HG03280 (cell line): ENCODE results near the gene ZNF646.
A peak's percentile ranks its signal among the peaks of the same experiment; 100 is the strongest.

Experiments used
- ATAC-seq: cut with Tn5 transposase; IDR thresholded peaks from one replicate; pipeline ENCODE4 v1.9.1; 2021; ENCODE audit warnings: mild to moderate bottlenecking, moderate library complexity; ENCODE audit not compliant: unreplicated experiment

The ZNF646 gene, protein sequence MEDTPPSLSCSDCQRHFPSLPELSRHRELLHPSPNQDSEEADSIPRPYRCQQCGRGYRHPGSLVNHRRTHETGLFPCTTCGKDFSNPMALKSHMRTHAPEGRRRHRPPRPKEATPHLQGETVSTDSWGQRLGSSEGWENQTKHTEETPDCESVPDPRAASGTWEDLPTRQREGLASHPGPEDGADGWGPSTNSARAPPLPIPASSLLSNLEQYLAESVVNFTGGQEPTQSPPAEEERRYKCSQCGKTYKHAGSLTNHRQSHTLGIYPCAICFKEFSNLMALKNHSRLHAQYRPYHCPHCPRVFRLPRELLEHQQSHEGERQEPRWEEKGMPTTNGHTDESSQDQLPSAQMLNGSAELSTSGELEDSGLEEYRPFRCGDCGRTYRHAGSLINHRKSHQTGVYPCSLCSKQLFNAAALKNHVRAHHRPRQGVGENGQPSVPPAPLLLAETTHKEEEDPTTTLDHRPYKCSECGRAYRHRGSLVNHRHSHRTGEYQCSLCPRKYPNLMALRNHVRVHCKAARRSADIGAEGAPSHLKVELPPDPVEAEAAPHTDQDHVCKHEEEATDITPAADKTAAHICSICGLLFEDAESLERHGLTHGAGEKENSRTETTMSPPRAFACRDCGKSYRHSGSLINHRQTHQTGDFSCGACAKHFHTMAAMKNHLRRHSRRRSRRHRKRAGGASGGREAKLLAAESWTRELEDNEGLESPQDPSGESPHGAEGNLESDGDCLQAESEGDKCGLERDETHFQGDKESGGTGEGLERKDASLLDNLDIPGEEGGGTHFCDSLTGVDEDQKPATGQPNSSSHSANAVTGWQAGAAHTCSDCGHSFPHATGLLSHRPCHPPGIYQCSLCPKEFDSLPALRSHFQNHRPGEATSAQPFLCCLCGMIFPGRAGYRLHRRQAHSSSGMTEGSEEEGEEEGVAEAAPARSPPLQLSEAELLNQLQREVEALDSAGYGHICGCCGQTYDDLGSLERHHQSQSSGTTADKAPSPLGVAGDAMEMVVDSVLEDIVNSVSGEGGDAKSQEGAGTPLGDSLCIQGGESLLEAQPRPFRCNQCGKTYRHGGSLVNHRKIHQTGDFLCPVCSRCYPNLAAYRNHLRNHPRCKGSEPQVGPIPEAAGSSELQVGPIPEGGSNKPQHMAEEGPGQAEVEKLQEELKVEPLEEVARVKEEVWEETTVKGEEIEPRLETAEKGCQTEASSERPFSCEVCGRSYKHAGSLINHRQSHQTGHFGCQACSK (N-terminal part only)

DNA sequence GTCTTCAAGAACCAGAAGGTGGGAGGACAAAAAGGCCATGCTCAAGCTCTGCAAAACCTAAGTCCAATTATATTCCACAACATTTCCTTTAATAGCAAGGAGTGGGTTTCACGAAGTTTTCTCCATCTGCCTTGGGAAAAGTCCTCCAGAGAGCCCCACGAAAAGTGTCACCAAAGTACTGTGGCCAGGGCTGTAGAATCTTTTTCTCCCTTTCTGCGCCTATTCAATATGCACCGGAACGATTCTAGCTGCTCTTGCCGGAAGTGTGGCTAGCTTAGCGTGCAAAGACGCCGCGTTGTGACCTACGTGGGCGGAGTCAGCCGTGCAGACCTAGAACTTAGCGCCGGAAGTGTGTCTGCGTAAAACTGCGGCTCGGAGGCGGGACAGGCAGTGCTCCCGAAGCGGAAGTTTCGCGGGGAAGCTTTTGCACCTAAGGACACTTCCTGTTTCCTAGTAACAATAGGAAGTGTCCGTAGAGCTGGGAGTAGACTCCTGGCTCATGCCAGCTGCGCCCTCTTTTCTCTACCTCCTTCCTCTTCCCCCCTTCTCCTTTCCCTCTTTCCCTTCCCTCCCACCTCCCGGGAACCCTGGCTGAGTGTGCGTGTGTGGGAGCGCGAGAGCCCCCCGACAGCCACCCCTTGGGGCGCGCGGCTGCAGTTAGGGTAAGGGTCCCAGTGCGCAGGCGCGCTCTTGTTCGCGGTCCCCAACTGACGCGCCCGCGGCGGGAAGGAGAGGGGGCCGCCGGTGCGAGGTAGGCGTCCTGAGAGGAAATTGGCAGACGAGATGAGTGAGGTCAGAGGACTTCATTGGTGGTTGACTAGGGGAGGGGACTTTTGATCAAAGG is at the start of gene ZNF646, which contains the start of gene ZNF668:
ZNF646 (plus strand) TSS at position 453 of the 844 bp plus-strand sequence. CDS start 1,903 bp downstream, outside the sequence.
ZNF668 (minus strand) TSS at position 271 of the 844 bp plus-strand sequence. CDS start 9,781 bp downstream, outside the sequence.
- peak; percentile 64 for ATAC-seq

DNA sequence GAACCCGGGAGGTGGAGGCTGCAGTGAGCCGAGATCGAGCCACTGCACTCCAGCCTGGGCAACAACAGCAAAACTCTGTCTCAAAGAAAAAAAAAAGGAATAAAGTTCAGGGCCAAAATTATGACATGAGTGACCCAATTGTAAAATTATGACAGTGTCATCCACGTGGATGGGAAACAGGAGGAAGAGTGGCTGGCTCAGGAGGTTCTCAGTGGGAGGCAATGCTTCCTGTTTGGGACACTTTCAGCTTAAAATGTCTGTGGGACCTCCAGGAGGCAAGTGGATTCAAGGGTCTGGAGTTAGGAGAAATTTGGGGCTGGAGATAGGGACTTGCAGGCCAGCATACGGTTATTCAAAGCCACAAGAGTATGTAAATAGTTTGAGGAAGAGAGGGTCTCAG is 48.9 kb upstream of the ZNF646 start:
- no peak for ATAC-seq

DNA sequence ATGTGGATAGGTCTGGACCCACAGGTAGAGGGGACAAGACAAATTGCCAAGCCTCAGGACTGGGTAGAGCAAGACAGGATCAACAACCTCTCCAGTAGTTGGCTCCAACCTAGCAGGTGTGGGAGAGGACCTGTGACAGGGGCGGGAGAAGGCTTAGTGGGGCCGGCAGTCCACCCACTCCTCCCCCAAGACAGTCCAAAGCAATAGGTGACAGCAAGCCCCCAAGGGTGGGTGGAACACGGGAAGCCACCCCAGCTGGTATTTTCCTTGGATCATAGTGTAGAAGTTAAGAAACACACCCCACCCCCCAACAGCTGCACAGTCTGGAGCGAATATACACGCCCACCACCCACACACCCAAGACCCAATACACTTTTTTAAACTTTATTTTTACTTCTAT is 45.0 kb upstream of the ZNF646 start:
- no peak for ATAC-seq

DNA sequence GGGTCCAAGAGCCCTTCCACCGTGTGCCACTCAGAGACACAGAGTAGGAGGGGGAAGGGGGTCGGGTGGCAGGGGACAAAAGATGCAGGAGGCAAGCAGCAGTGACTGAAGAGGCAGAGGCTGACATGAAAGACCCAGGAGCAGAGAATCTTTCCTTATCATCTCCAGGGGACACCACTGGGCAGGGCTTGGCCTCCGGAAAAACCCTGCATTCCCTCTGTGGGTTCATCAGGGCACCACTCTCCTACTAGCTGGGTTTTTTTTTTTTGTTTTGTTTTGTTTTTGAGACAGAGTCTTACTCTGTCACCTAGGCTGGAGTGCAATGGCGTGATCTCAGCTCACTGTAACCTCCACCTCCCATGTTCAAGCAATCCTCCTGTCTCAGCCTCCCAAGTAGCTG is 42.9 kb upstream of the ZNF646 start:
- no peak for ATAC-seq

DNA sequence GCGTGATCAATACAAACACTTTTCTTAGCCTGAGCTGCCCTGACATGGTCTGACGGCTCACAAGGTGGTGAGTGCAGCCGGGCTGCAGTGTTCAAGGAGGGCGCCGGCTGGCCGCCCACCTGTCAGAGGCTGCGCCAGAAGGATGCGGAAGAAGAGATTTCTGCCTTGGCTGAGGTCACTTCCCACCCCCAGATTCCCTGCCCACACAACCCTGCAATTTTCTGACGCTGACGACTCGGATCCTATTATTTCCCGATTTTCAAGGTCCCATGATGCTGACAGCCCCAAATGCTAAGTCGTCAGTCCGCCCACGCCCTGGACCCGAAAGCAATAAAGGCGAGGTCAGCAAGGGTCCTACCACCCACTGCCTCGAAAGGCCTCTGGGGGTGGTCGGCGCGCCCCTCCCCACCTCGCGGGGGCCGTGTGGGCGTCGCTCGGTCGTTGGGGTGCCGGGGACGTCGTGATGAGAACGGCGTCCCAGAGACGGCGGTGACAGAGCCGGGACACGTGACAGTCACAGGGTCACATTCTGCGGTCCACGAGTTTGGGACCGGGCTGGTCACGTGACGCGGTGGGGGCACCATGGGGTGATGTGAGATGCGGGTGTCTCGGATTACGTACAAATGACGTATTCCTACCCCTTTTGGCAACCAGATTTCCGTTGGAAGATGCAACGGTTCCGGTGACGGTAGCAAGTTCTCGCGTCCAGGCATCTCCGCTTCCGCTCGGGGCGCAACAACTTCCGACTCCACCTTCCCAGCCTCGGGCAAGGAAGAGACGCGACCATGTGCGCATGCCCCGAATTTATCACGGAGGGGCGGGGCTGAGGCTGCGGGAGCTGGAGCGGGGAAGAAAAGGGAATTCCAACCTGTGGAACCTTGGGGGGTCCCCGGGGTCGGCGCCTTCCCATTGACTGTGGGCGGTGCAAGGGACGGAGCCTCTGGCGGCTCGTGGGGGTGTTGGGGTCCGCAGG is 41.2 kb upstream of the ZNF646 start, which contains the start of gene STX4:
STX4 (plus strand) TSS at position 823 of the 973 bp plus-strand sequence. CDS start 248 bp downstream, outside the sequence.
- ATAC-seq = peak; percentile 77

DNA sequence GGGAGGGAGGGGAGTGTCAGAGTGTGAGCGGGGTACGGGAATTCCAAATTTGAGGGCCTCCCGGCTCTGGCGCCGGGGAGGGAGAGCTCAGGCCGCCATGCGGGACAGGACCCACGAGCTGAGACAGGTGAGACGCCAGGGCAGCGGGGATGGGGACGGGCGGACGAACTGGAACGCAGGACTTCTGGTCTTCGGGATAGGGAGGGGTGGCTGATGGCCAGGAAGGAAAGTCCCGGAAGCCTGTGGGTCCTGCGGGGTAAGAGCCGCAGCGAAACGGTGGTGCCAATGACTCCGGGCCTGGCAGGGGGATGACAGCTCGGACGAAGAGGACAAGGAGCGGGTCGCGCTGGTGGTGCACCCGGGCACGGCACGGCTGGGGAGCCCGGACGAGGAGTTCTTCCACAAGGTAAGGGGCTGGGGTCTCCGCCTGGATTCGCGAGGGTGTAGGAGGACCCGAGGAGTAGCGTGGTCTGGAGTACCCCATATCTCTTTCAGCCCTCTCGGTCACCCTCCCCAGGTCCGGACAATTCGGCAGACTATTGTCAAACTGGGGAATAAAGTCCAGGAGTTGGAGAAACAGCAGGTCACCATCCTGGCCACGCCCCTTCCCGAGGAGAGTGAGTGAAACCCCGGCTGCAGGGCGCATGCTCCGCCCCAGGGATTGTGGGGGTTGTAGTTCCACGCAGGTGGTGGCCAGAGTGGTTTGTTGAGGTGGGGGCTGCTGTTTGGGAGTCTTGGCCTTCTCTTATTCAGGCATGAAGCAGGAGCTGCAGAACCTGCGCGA is 40.3 kb upstream of the ZNF646 start:
- ATAC-seq = peak; percentile 36

DNA sequence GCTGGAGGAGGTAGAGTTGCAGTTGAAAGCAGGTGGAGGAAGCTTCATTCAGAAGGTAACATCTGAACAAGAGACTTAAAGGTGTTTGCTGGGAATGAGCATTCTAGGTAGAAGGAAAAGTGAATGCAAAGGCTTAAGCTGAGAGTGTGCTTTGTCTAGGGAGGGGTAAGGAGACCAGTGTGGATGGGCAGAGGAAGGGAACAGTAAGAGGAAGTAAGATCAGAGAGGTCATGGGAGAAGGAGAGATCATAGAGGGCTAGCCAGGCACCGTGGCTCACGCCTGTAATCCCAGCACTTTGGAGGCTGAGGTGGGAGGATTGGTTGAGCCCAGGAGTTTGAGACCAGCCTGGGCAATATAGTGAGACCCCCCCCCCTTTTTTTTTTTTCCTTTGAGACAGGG is 37.5 kb upstream of the ZNF646 start:
- no peak for ATAC-seq

DNA sequence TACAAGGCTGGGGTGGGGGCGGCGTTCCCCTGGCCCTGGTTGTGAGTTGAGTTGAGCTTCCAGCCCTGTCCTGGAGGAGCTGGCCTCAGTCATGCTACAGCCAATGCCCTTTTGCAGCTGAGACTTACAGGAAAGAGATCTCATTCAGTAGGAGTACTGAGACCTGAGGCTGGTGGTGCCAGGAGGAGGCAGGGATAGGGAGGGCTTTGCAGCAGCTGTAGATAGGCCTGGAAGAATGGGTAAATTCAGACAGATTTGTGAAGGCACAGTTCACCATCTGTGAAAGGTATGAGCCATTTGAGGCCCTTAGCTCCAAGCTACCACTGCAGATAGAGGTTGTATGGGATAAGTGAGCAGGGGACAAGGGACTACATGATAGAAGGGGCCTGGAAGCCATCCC is 35.2 kb upstream of the ZNF646 start:
- ATAC-seq = no peak

DNA sequence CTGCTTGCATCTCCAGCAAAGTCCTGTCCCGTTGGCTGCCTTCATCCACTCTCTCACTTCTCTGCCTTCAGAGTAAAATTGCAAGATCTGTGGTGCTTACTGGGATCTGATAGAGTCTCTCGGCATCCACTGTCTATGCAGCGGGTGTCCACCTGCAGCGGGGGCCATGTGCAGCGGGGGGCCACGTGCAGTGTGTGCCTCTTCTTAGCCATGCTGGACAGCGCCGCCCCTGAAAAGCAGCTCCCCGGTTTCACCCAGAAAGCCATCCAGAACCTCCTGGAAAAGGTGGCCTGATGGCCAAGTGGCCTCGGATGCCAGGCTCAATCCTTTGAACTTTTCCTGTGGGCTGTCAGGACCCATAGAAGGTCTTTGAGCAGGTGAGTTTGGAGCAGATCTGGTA is 31.4 kb upstream of the ZNF646 start:
- ATAC-seq = no peak

DNA sequence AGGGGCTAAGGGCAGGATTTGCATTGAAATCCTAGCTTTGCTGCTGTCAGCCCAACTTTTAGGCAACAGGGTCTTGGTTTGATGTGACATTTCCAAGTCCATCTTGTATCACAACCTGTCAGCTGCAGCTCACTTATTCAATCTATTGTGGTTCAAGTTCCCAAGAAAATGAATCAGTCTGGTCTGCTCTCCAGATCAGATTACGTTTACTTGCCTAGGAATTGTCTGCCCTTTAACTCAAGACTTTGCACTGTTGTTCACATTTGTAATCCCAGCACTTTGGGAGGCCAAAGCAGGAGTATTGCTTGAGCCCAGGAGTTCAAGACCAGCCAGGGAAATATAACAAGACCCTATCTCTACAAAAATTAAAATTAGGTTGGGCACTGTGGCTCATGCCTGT is 30.9 kb upstream of the ZNF646 start:
- ATAC-seq = no peak

DNA sequence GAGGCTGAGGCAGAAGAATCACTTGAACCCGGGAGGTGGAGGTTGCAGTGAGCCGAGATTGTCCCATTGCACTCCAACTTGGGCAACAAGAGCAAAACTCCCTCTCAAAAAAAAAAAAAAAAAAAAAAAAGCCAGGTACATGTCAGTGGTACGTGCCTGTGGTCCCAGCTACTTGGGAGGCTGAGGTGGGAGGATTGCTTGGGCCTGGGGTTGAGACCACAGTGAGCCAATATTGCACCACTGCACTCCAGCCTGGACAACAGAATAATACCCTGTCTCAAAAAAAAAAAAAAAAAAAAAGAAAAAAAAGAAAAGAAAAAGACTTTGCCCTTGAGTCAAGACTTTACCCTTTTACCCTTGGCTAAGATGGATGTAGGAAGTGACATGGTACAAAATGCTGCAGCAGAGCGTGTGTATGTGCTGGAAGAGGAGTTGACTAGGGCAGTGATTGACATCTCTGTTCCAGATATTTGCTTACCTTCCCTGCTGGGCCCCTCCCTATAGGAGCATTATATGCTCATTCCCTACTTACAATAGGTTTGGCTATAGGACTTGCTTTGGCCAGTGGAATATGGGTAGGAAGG is 30.2 kb upstream of the ZNF646 start:
- no peak for ATAC-seq

DNA sequence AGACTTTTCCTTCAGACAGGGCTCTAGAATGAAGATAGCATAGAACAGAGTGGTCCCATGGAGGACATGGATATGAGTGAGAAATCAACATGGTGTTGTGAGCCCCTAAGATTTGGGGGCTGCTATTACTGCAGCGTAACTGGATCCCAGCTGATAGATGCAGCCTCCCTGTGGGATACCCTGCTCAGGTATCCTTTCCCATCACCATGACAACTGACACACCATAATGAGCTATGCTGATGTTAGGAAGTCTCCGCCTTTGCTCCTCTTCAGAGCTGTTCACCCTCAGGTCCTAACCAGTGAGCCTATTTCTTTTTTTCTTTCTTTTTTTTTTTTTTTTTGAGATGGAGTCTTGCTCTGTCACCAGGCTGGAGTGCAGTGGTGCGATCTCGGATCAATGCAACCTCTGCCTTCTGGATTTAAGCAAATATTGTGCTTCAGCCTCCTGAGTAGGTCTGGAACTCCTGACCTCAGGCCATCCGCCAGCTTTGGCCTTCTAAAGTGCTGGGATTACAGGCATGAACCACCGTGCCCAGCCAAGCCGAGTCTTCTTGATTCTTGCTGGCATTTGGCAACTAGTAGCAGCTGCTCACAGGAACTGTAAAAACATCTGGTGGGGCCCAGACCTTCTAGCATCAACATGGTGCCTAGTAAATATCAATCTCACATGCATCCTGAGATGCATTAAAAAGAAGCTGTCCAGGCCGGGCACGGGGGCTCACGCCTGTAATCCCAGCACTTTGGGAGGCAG is 23.8 kb upstream of the ZNF646 start:
- no peak for ATAC-seq

DNA sequence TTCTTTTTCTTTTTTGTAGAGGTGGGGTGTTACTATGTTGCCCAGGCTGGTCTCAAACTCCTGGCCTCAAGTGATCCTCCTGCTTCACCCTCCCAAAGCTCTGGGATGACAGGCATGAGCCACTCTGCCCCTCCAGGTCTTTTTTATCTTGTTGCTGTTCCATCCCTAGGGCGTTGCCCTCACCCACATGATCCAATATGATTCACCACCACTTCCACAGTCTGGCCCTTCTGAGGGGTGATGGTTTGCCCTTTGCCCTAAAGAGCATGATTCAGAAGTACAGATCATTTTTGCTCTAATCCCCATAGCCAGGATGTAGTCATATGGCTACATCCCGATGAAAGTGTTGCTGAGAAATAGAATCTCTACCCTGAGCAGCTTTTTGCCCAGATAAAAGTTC is 22.1 kb upstream of the ZNF646 start:
- no peak for ATAC-seq

DNA sequence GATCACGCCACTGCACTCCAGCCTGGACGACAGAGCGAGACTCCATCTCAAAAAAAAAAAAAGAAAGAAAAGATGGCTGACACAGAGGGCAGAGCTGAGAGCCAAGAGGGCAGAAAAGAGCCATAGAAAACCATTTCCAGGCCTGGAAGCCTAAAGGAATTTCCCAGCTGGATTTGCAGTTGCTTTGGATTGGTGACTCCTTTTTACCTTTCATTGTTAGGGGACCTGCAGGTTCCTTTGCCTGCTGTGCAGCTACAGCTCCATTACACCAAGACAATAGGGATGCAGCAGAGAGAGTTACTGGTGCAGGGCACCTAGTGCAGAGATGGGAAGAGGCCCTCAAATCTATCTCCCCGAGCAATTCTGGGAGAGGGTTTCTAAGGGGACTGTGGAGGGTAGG is 18.6 kb upstream of the ZNF646 start:
- ATAC-seq = no peak

DNA sequence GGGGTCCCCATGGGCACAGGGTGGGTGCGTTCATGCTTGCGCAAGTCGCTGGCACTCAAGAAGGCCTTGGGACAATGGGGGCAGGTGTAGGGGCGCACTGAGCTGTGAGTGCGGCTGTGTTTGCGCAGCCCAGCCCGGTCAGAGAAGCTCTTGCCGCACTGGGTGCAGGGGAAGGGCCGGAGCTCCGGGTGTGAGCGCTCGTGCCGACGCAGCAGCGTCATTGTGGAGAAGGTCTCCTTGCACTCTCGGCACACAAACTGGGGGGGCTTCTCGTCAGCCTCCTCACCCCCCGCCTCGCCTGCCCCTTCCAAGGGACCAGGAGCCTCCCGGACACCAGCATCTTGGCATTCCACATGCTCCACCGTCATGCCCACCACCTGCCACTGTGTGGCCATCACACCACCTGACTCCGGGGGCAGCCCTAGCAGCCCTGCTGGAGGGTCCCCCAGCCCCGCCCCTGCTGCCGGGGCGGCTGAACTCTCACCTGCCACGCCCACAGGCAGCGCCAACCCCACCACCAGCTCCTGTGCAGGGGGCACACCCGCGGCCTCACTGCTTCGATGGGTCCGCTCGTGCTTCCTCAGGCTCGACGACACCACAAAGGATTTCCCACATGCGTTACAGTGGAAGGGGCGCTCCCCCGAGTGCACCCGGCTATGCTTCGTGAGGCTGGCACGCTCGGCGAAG is 13.0 kb upstream of the ZNF646 start:
- no peak for ATAC-seq

DNA sequence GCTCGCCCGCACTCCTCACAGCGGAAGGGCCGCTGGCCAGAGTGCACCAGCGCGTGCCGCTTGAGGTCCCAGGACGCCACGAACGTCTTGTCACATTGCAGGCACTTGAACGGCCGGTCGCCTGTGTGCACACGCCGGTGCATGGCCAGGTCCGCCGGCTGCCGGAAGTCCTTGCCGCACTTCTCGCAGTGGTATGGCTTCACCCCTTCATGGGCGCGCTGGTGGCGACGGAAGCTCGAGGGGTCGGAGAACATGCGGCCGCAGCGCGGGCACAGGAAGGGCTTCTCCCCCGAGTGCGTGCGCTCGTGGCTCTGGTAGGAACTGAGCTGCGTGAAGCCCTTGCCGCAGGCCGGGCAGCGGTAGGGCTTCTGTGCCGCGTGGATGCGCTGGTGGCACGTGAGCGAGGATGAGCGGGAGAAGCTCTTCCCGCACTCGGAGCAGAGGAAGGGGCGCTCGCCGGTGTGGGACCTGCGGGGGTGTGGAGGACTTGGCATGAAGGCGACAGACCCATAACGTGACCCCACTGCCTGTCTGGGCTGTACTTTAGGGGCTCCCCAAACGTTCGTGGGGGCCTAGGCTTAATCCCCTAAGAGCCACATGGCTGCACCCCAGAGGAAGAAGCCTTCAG is 12.3 kb upstream of the ZNF646 start:
- no peak for ATAC-seq
